Fibroblast of upper back skin (primary cell): ENCODE data around the gene DNALI1.

Experiments used
- DNase-seq: peaks from one replicate; pipeline ENCODE4 v3.0.0-alpha.2; 2013

The DNALI1 gene

DNA sequence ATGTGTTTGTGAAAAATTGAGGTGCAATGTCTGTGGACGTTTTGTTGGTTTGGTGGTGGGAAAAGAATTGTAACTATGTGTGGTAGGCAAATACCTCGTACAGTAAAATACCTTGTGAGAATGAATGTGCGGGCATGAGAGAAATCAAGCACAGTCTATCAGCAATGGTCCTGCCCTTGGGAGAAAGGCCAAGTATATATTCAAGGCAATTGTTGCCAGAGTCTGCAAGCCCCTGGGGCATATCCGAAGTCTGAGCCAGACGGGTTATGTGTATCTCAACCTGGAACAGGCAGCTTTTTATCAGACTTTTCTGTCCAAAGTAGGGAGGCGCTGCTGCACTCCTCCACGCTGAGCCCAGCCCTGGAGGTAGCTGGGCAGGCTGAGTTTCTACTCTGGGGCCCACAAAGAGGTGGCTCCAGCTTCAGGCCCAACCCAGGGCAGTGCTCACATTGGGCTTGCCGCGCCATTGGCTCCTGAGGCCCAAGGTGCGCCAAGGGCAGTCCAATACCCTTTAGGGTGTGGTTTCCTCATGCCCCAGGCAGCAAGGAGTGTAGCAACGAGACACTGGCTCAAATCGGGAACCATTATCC is 48.4 kb downstream of the DNALI1 start:
- no peak for DNase-seq

DNA sequence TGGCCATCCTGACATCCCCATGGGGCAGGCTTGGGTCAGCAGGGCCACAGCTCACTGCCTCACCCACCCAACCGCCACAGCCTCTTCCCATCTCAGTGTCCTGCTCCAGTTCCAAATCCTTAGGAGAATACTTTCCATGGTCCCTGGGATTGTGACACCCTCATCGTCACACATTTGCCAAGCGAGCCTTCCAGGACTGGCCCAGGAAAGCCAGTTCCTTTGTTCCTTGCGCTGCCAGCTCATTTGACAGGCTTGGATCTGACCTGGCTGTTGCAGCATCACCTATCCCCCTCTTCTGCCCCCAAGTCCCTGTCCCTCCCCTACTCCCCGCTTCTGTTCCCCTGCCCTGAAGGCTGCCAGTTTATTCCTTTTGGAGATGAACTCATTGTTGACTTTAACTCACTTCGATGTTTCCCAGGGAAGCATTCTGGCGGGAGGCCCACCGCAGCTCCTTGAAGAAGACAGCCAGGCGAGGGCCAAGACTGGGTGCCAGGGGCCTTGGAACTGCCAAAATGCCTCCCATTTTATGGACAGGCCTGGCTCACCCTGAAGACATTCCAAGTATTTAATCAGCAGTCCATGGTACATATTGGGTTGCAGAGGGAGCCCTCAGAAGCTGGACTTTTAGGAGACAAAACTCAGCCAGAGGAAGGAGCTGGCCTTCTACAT is 49.2 kb downstream of the DNALI1 start:
- DNase-seq, result no peak

DNA sequence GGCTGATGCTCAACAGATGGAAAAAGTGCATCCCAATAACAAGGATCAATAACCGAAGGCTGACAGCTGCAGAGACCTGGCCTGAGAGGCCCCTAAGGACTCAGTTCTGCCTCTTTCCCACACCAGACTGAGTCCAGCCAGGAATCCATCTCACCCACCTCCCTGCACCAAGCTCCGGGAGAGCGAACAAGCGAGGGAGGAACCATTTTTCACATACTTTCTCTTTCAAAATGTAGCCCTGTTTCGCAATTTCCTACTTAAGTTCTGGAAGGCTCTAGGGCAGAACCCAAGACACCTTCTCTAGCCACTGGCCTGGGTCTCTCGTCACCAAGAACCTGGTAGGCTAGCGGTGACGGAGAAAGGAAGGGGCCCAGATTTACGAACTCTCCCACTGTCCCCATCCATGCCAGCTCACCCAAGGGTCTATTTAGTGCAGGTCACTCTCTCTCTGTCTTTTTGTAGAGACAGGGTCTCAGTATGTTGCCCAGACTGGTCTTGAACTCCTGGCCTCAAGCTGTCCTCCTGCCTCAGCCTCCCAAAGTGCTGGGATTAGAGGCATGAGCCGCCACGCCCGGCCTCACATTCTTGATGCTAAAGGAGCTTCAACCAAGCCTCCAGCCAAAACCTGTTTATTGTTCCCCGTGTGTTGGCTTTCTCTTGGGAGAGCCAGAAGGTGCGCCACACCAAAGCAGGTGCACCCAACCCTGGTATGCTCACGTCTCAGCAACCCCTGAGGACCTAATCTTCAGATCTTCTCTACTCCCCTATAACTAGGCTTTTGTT is 49.9 kb downstream of the DNALI1 start:
- DNase-seq, result peak; percentile 12

DNA sequence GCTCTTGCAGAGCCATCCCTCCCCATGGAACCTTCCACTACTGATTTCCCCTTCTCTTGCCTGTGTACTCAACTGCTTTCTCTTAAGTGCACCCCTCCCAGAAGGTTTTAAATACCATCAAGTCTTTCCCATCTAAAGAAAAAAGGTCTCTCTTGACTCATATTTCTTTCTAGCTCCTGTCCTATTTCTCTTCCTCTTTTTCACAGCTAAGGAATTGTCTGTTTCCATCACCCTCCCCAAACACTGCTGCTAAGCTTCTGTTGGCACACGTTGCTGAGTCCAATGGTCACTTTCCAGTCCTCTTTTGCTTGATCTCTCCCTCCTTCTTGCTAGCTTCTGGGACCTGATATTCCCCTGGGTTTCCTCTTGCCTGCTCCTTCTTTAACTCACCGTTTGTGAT is 52.3 kb downstream of the DNALI1 start:
- DNase-seq, result no peak

- DNase-seq, result no peak
These were observed 53.3 kb downstream of the DNALI1 start for GRCh38 chr1:37609994-37610393.

DNA sequence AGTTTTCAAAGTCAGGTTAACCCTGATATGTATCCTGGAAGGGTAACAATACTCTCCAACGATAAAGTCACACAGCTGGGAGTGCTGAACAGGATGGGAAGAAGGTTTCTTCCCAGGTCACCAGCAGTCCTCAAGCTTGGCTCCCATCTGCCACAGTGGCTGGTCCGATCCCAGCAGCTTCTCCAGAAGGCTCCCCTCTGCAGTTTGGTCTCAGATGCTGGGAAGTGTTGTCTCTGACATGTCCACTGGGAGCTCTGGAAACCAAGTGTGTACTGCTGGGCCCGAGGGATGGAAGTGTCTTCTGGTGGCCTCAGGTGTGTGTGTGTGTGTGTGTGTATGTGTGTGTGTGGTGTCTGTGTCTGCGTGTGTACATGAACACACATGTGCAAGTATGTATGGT is 55.4 kb downstream of the DNALI1 start:
- no peak for DNase-seq

DNA sequence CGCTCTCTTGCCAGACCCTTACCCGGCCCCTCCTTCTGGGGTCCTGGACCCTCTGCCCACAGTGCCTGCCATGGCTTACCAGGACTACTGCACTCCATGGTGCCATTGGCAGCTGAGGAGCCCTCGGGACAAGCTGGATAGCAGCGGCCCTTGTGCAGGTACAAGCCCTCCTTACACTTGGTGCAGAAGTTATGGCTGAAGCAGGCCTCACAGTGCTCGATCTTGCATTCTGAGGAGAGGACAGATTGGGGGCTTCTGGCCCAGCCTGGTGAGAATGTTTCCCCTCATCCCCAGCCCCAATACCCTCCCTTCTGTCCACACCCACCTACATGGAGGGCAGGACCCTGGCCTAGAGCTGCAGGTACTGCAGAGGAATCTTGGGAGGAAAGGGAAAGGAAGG is 57.4 kb downstream of the DNALI1 start:
- DNase-seq, result no peak

DNA sequence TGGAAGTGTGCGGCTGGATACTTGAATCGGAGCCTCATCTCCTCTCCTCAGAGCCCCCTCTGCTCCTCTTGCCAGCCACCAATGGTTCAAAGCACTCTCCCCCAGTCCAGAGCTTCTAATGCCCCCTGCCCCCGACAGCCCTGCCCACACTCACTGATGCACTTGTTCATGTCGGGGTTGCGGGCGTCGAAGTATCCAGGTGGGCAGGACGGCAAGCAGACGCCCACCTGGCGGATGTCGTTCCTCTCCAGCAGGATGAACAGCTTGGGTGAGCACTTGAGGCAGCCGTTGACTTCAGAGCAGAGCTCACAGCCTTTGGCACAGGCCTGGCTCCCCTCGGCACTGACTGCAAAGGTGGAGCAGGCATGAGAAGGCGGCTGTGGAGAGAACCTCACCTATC is 59.6 kb downstream of the DNALI1 start:
- no peak for DNase-seq
